ENCODE results near the gene ZNF879. TPM values are rescaled to one million over a fixed set of nuclear protein-coding genes. Genes with fewer than 3 reads are reported as not detected.

Gene ZNF879
- polyA plus RNA-seq, 6 donors from 2014 or later, result 3.2 to 7.6 (median 6.5) TPM

GRCh38 chr5:179054036-179054785, 30.6 kb downstream of the ZNF879 start:
- Mint-ChIP-seq H3K4me3 (no peak overlapping the region), H3K9me3 (peaks cover 1 to 42% (median 19%) of the 10 kb centered on the region in 7 donors), H3K36me3 (peaks cover 0 to 13% of the 10 kb centered on the region in 2 donors), H3K27me3 (peaks cover 8 to 27% (median 24%) of the 10 kb centered on the region in 3 donors), H3K4me1 (no peaks in the 10 kb centered on the region), H3K27ac (no peak overlapping the region)
- ATAC-seq (ENCODE audit: low read depth in 2 of 2) (no peak), DNase-seq (no peak)

GRCh38 chr5:179054876-179055275, 31.3 kb downstream of the ZNF879 start:
- no peak overlapping the region for H3K4me3 Mint-ChIP-seq
- peaks cover 8 to 27% (median 24%) of the 10 kb centered on the region in 3 donors for H3K27me3 Mint-ChIP-seq

GRCh38 chr5:179055436-179055835, 31.8 kb downstream of the ZNF879 start:
- DNase-seq, result no peak
- peaks cover 0 to 22% of the 10 kb centered on the region in 2 donors for H3K36me3 Mint-ChIP-seq
- H3K4me1 Mint-ChIP-seq, result peaks cover 8 to 11% (median 10%) of the 10 kb centered on the region in 3 donors
- H3K4me3 Mint-ChIP-seq, result no peak overlapping the region
- no peak overlapping the region for H3K27ac Mint-ChIP-seq
- ATAC-seq (ENCODE audit: low read depth in 2 of 2), result no peak
- peaks cover 4 to 40% (median 19%) of the 10 kb centered on the region in 7 donors for H3K9me3 Mint-ChIP-seq
- H3K27me3 Mint-ChIP-seq, result peaks cover 8 to 27% (median 24%) of the 10 kb centered on the region in 3 donors

More at GRCh38 chr5:179054876-179055275, 31.3 kb downstream of the ZNF879 start:
- Mint-ChIP-seq H3K4me1 (peaks cover 5 to 6% (median 6%) of the 10 kb centered on the region in 3 donors), H3K36me3 (peaks cover 0 to 19% of the 10 kb centered on the region in 2 donors), H3K27ac (no peak overlapping the region), H3K9me3 (peaks cover 4 to 44% (median 21%) of the 10 kb centered on the region in 7 donors)
- ATAC-seq (ENCODE audit: low read depth in 2 of 2) (no peak), DNase-seq (no peak)

GRCh38 chr5:179055841-179056240, 32.2 kb downstream of the ZNF879 start:
- Mint-ChIP-seq H3K9me3 (peaks cover 4 to 36% (median 16%) of the 10 kb centered on the region in 7 donors), H3K27me3 (peaks cover 8 to 27% (median 24%) of the 10 kb centered on the region in 3 donors), H3K4me1 (peaks cover 8 to 14% (median 10%) of the 10 kb centered on the region in 3 donors), H3K4me3 (no peak overlapping the region), H3K27ac (no peak overlapping the region), H3K36me3 (peaks cover 0 to 22% of the 10 kb centered on the region in 2 donors)
- DNase-seq, result no peak
- ATAC-seq (ENCODE audit: low read depth in 2 of 2), result no peak

GRCh38 chr5:179060116-179061008, 36.8 kb downstream of the ZNF879 start, which contains the start of gene ZNF354C:
TSS of gene ZNF354C (plus strand) at chr5:179060373. CDS start at chr5:179062069, 1,696 bp downstream.
- ATAC-seq (ENCODE audit: low read depth in 2 of 2), result peak; percentile 98
- peaks cover 10 to 46% of the 10 kb centered on the region in 2 donors for H3K36me3 Mint-ChIP-seq
- H3K4me1 Mint-ChIP-seq, result peaks cover 22 to 27% (median 26%) of the 10 kb centered on the region in 3 donors
- H3K9me3 Mint-ChIP-seq, result peaks cover 5 to 27% (median 18%) of the 10 kb centered on the region in 7 donors
- H3K27ac Mint-ChIP-seq, result peak within 1 kb of the TSS; percentile 73 to 94 (median 87)
- peaks cover 8 to 13% (median 13%) of the 10 kb centered on the region in 3 donors for H3K27me3 Mint-ChIP-seq
- peak; percentile 86 for DNase-seq
- H3K4me3 Mint-ChIP-seq, result peak within 1 kb of the TSS; percentile 90 to 98 (median 94)

GRCh38 chr5:179061025-179061424, 37.4 kb downstream of the ZNF879 start:
- peak overlapping the region; percentile 90 to 98 (median 94) for H3K4me3 Mint-ChIP-seq
- H3K27ac Mint-ChIP-seq, result peak overlapping the region in 1 of 6 donors; percentile 54
- DNase-seq, result no peak
- peaks cover 5 to 11% (median 10%) of the 10 kb centered on the region in 3 donors for H3K27me3 Mint-ChIP-seq
- peaks cover 22 to 27% (median 26%) of the 10 kb centered on the region in 3 donors for H3K4me1 Mint-ChIP-seq
- peaks cover 15 to 52% of the 10 kb centered on the region in 2 donors for H3K36me3 Mint-ChIP-seq
- peaks cover 5 to 28% (median 25%) of the 10 kb centered on the region in 7 donors for H3K9me3 Mint-ChIP-seq
- no peak for ATAC-seq (ENCODE audit: low read depth in 2 of 2)

GRCh38 chr5:179065703-179066102, 42.1 kb downstream of the ZNF879 start:
- H3K27ac Mint-ChIP-seq, result peak overlapping the region in 2 of 6 donors; percentile 29 to 67
- peaks cover 12 to 18% (median 14%) of the 10 kb centered on the region in 3 donors for H3K4me1 Mint-ChIP-seq
- ATAC-seq (ENCODE audit: low read depth in 2 of 2) (no peak), DNase-seq (no peak)
- H3K36me3 Mint-ChIP-seq, result peaks cover 48 to 60% of the 10 kb centered on the region in 2 donors
- H3K4me3 Mint-ChIP-seq, result peak overlapping the region in 1 of 8 donors; percentile 58
- peaks cover 6 to 55% (median 43%) of the 10 kb centered on the region in 7 donors for H3K9me3 Mint-ChIP-seq
- H3K27me3 Mint-ChIP-seq, result no peaks in the 10 kb centered on the region

GRCh38 chr5:179079165-179079987, 55.8 kb downstream of the ZNF879 start:
- H3K27ac Mint-ChIP-seq, result no peak overlapping the region
- H3K4me1 Mint-ChIP-seq, result no peaks in the 10 kb centered on the region
- ATAC-seq (ENCODE audit: low read depth in 2 of 2) (no peak), DNase-seq (no peak)
- H3K36me3 Mint-ChIP-seq, result peaks cover 55 to 56% of the 10 kb centered on the region in 2 donors
- H3K4me3 Mint-ChIP-seq, result no peak overlapping the region
- H3K9me3 Mint-ChIP-seq, result peaks cover 23 to 90% (median 85%) of the 10 kb centered on the region in 7 donors
- H3K27me3 Mint-ChIP-seq, result no peaks in the 10 kb centered on the region

GRCh38 chr5:179080724-179081123, 57.1 kb downstream of the ZNF879 start:
- H3K4me3 Mint-ChIP-seq, result peak overlapping the region in 1 of 8 donors; percentile 45
- no peaks in the 10 kb centered on the region for H3K4me1 Mint-ChIP-seq
- H3K27me3 Mint-ChIP-seq, result no peaks in the 10 kb centered on the region
- H3K27ac Mint-ChIP-seq, result no peak overlapping the region
- no peak for ATAC-seq (ENCODE audit: low read depth in 2 of 2)
- DNase-seq, result no peak
- peaks cover 54 to 60% of the 10 kb centered on the region in 2 donors for H3K36me3 Mint-ChIP-seq
- H3K9me3 Mint-ChIP-seq, result peaks cover 26 to 92% (median 86%) of the 10 kb centered on the region in 7 donors

Other genes with a start within 250 kb of the ZNF879 start
- 1 to 10 TPM; 2.3 to 9.0 (median 5.5) TPM for gene ZNF354B, start 163.9 kb upstream of the ZNF879 start, polyA plus RNA-seq (ENCODE audit: low read depth in 6 of 6)
- gene ZFP2, start 127.9 kb upstream of the ZNF879 start, polyA plus RNA-seq (ENCODE audit: low read depth in 6 of 6), result 1 to 10 TPM in 5 of 6 donors, under 1 TPM in 1; 0.71 to 3.5 (median 1.9) TPM
- under 1 TPM in 1 of 6 donors, not detected in 5; 0.40 TPM for gene ZNF454, start 82.6 kb upstream of the ZNF879 start, polyA plus RNA-seq (ENCODE audit: low read depth in 6 of 6)
- gene GRM6, start 28.5 kb upstream of the ZNF879 start, polyA plus RNA-seq (ENCODE audit: low read depth in 6 of 6), result not detected
- 1 to 10 TPM in 2 of 6 donors, under 1 TPM in 3, not detected in 1; 0.56 to 1.6 (median 0.78) TPM for gene ZNF354C, start 36.6 kb downstream of the ZNF879 start, polyA plus RNA-seq (ENCODE audit: low read depth in 6 of 6)

All from naive B cell (primary cell).